CD4-positive, alpha-beta T cell treated with Interleukin-10 for 1 hour (primary cell): ENCODE measurements around the gene PDGFRB.

ENCODE experiments used
- DNase-seq: peaks from one replicate; pipeline ENCODE4 v3.0.0-alpha.2; 2020

PDGFRB gene

DNA sequence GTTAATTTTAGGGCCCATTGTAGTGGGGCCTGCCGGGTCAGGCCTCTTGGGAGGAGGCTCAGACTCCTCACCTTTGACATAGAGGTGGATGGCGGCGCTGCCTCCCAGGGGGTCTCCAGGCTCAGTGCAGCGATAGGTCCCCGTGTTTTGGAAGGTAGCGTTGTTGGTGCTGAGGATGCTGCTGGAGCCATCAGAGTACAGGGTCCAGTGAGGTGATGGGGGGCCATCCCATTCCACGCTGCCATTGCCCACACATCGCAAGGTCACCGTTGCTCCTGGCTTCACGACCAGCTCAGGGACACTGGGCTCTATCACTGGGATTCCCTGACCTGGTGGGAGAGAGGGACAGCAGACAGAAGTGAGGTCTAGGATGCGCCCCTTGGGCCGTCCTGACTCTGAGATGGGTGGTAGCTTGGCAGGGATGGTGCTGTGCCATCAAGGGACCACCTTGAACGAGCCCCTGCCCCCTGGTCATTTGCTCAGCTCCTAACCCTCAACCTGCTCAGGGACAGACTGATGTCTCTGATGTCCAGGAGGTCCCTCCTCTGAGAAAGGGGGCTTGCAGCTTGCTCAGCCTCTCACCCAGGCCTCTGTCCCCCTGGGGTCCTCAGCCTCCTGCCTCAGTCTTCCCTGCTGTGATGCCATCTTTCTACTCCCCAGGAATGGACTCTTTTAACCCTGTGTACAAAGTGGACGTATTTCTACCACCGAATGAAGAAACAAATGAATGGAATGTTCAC lies 74.8 kb downstream of the PDGFRB start:
- no peak for DNase-seq

DNA sequence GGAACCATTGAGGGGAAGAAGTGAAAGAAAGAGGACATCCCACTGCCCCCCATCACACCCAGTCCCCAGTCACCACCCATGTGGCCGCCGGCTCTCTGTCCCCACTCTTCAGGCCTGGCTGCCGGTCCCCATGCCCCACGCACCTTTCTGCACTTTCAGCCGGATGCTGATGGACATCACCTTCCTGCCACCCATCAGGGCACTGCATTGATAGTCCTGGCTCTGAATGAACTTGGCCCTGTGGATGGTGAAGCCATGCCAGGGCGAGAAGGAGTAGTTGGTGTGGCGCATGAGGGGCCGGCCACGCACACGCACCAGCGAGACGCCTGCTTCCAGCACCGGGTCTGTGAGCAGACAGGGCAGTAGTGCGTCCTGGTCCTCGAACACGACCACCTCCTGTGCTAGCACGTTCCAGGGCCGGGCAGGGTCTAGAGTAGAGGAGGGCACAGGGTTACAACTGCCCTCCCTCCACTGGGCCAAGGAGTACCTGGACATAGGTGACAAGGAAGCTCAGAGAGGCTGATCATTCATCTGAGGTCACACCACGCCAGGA lies 75.7 kb downstream of the PDGFRB start:
- no peak for DNase-seq

DNA sequence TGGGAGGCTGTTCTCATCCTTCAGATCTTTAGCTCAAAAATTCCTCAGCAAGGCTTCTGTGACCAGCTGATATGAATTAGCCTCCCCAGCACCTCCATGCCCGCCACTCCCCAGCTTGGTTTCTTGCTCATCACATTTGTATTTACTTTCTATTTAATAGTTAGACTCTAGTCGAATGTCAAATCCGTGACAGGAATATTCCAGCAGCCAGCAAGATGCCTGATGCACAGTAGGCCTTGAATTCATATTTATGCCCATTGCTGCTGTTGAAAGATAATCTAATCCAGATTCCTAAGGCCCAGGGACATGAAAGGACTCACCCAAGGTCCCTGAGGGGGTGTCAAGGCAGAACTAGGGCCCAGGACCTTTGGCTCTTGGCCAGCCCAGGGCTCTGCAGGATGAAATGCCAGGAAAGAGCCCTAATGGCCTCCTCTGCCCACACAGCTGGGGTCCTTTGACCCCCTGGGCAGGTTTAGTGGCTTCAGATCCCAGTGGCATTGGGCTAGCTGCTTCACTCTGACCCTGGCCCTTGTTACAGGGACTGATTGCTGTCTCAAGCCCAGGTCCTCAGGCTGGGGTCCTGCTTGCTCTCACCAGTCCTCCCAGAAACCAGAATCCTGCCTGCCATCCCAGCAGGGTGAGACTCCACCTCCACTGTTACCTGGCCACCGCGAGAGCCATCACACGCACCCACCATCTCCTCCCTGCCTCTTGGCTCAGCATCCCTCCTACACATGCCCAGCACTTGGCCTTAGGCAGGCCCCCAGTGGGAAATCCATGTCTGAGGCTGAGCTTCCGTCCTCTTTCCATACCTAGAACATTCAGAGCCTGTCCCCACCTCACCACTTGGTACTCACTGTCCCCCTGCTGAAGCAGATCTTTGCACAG lies 76.6 kb downstream of the PDGFRB start:
- DNase-seq, result no peak

DNA sequence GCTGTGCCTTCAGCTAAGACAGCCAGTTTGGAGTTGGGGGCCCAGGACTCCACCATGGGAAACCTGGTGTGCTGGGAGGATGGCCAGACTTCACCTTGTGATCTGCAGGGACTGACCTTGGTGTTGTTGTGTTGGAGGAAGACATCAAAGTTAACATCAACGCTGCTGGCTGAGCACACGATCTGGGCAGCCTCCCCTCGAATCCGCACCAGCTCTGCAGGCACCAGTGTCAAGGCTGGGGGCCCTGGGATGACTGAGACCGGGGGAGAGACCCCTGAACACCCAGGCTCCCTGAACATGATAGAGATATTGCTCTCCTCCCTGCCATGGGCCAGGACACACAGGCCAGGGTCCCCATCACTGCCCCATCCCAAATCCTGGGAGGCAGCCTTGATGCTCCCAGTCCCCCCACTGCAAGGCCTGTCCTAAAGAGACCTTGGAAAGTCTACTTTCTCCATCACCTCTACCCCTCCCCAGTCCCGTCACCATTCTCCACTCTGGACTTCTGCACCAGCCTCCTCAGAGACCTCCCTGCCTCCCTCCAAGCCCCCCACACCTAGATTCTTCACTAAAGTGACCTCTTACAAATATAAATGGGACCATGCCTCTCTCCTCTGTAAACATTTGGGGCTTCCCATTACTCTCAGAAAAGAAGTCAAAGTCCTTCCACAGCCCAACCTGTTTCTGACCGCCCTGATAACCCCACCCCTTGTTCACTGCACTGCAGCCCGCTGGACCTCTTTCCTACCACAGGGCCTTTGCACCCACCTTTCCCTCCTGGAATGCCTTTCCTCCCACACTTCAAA lies 77.4 kb downstream of the PDGFRB start:
- DNase-seq, result no peak

DNA sequence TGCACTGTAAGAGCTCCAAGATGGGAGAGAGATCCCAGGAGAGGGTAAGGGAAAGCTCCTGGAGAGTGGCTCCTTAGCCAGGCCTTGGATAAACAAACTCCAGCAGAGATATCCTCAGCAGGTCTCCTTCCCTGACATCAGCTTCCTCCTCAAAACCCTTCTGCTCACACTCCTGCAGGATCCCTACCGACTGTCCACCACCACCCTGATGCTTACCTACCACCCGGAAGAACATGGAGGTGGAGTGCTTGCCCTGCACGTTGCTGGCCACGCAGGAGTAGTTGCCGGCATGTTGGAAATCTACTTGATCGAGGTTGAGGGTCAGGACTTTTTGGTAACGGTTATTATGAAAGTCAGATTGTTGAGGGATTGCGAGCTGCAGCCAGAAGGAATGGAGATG lies 78.6 kb downstream of the PDGFRB start:
- DNase-seq, result no peak

DNA sequence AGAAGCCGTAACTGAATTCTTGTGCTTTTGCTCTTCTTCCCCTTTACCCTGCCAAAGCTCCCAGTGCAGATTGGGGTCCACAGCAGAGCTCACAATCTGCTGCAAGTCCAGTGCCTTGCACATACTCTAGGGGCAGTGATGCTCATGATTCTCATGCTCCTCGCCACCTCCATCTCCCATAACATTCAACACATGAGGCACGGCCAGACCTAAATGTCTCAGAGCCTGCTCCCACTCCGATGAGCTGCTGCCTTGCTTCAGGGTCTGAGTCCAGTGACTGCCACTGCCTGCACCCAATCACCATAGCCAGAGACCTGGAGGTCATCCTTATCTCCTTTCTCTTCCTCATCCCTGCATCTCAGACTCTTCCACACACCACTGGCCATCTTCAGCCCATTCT lies 79.8 kb downstream of the PDGFRB start:
- no peak for DNase-seq

DNA sequence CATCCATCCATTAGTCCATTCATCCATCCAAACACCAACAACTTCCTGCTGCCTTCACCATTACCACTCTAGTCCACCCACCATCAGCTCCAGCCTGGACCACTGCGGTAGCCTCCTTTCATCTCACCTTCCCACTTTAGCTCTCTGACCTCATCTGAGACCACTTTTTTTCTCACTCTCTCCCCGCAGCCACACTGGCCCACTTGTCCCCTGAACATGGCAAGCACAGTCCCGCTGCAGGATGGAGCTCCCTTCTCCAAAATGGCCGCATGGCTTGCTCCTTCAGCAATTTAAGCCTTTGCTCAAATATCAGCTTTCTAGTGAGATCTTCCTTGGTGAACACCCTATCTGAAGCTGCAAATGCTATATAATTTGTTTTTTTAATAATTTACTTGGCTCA lies 80.4 kb downstream of the PDGFRB start:
- no peak for DNase-seq

DNA sequence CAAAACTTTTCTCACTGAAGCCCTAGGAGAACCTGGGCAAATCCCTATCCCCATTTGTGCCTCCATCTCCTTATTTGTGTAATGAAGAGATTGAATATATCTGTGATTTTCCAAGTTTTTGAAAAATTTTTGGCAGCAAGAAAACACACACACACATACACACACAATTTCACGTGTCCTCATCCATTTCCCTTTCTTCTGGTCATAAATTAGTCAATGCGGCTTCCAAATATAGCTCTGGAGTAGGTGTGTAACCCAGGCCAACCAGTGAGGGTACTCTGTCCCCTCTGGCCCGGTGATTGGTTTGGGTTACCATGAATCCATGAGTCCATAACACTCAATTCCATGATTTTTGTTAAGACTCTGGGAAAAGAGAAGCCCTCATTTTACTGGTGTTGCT lies 82.0 kb downstream of the PDGFRB start:
- no peak for DNase-seq

DNA sequence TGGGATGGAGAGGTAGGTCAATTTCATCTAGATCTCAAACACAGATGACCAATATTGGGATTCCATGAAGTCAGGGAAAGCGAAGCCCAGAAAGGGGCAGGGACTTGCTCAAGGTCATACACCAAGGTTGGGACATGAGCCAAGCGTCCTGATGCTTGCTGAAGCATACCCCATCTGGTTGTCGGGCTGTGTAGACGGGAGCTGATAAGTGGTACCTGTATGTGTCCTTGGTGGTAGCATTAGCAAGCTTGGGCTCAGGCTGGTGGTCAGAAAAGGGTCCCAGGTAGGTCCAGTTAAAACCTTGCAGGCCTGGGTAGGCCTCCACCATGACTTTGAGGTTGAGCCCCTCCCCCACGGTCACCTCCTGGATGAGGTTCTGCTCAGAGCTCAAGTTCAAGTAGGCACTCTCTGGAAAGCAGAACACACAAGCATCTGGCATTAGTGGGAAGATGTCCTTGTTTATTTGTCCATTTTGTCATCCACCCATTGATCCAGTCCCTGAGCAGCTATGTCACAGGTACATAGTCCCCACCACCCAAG lies 82.5 kb downstream of the PDGFRB start:
- DNase-seq, result no peak

DNA sequence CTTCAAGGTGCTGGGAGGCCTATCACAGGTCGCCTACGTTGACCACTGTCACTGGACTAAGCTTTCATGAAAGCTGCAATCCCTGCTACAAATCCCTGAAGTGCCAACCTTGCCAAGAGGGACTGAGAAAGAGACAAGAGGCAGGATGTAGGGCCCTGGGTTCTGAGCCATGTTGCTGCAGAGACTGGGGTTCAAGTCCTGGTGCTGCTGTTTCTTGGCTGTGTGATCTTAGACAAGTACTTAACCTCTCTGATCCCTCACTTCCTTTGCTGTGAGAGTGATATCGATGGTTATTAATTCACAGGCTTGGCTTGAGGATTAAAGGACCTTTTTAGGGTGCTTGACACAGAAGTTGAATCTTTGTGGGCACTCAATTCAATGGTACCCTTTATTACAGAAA lies 84.8 kb downstream of the PDGFRB start:
- no peak for DNase-seq

DNA sequence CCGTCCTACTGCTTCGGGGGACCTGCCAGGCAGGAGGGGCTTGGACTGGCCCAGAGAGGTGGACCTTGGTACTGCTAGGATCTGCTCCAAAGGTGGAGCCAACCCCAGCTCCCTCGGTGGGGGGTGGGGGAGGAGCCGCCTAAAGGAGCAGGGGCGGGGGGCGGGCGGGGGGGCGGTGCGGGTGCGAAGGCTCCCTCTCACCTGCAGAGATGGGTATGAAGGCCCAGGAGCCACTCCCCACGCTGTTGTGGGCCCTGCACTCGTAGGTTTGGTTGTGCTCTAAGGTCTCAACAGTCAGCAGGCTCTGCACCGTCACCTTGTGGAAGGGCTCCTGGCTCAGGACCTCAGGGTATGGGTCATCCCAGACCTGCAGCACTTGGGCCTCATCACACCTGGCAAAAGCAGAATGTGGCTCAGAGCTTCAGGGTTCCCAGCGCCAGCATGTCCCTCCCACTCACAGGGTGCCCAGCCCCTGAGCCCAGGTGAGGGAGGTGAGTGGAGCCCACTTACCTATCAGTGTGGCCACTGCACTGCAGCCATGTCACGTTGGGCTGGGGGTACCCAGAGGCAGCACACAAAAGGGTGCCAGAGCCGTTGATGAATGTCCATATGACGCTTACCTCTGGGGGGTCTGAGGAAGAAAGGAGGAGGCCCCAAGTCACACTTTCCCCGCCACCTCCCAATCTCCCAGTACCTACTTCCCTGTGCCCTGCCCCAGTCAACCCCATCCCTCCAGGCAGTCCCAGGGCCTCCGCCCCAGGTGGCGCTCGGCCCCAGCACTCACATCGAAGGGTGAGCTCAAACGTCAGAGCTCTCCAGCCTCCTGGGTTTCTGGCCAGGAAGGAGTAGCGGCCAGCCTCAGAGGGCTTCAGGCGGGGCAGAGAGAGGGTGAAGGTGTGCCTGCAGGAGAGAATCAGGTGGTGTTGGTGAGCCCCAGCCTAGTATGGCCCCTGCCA lies 85.7 kb downstream of the PDGFRB start:
- no peak for DNase-seq

DNA sequence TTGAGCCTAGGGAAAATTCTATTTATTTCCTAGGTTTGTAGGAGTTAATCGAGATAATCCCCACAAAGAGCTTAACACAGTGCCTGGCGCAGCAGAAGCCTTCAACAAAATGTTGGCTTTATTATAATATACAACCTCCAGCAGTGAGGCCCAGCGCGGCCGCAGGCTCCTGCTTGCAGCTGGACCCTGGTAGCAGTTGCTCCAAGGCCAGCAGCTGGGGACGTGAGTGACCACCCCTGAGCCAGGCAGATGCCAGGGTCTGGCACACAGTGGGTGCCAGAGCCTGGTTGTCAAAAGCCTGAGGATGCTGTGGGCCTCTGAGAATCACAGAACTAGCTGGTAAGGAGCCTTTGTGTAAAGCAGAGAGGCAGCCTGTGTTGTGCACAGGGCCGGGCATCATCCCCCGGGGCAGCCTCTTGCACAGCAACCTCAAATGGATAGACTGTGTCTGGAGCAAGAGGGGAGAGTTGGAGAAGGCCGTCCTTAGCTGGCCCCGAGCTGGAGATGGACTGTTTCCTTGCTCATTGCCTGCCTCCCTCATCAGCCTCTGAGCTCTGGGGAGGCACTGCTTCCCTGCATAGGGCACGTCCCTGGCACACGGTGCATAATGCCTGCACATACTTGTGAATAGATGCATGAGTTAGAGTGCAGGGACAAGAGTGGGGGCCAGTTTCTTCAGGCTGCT lies 86.5 kb downstream of the PDGFRB start:
- no peak for DNase-seq

DNA sequence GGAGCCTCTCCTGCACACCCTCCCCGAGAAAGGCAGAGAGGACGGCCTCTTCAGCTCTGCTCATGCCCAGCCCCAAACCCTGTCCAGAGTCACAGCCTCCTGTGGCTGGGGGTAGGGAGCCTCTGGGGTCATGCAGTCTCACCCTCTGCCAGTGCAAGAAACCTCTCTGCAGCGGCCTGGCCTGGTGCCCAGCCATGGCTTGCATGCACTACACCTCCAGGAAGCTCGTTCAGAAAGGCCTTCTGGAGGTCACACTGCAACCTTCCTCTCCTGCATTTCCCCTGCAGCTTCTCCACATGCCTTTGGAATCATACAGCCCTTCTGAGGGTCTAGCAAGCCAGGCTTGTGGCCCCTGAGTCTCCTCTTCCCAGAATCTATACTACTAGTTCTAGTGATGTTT lies 87.2 kb downstream of the PDGFRB start:
- no peak for DNase-seq

DNA sequence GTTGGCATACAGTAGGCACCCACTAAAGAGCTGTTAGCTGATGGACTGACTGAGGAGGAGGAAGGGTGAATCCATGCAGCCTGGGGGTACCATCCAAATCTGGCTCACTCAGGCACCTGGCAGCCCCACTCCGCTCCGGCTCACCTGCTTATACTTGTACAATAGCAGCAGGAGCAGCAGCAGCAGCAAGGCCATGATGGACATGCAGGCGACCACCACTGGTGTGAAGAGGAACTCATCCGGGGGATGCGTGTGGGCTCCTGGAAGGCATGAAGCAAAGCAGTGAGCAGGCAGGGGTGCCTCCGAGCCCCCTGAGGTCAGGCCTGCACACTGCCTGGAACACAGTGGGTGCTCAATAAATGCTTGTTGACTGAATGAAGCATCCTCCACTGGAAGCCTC lies 87.6 kb downstream of the PDGFRB start:
- no peak for DNase-seq

DNA sequence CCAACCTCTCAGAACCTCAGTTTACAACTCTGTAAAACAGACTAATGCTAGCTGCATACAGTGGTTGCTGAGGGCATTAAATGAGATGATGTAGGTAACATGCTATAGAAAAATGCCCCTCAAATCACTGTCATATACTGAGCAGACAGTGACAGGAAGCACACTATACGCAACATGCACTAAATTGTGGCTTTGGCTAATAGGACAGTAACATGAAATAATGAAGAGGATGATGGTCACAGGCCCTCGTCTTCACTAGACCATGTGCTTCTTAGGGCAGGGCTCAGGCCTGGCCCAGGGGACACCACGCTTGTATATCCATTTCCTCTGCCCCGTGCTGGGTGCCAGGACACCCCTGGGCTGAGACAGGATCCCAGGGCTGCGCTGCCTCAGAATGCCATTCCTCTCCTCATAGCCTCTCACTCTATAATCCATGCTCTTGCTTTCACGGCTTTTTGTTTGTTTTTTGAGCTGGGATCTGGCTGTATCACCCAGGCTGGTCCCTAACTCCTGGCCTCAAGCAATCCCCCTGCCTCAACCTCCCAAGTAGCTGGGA lies 88.2 kb downstream of the PDGFRB start:
- DNase-seq, result no peak

DNA sequence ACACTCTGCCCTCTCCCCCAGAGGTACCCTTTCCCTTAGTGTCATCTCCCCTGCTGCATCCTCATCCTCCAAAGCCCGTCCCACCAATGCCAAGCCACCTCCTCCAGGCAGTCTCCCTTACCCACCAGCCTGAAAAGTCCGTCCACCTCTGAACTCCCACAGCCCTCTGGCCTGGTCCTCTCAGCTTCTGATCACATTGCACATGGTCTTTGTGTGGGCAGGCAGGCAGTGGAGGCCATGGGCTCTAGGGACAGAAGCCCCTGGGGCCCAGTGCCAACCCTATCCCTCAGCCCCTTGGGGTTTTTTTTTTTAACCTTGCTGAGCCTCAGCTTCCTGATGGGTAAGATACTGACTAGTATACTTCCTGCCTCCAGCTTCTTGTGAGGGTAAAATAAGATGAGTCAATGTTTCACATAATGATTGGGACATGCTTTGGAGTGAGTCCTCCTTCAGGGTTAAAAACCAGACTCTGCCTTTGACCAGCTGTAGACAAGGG lies 88.7 kb downstream of the PDGFRB start:
- DNase-seq, result no peak

DNA sequence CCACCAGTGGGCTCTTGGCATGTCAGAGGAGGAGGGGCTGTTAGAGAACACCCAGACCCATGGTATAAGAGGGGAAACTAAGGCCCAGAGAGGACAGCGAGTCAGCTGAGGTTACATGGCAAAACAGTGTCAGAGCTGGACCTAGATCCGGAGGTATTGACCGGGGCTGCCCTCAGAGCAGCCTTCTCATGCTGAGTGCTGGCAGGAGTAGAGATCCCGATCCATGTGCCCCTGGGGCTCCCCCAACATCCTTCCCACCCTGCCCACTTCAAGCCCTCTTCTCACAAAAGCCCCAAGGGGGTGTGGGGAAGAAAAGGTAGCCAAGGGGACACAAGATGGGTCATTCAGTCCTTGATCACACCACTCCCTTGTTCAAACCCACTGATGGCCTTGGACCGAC lies 89.2 kb downstream of the PDGFRB start:
- no peak for DNase-seq

DNA sequence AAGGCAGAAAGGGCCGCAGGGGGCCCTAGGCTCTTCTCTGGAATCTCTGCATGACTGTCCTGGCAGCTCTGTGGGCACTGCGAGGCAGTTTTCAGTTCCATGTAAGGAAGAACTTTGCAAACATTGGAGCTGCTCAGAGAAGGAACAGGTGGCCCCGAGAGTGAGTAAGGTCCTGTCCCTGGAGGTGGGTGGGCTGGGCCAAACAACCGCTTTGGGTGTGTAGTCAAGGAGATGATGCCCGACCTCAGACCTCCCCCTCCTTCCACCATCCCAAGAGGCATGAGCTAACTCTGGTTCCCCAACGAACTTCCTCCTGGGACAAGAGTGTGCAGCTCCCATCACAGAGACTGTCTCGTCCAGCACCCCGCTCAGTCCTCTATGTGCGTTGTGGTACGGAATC lies 89.8 kb downstream of the PDGFRB start:
- no peak for DNase-seq

DNA sequence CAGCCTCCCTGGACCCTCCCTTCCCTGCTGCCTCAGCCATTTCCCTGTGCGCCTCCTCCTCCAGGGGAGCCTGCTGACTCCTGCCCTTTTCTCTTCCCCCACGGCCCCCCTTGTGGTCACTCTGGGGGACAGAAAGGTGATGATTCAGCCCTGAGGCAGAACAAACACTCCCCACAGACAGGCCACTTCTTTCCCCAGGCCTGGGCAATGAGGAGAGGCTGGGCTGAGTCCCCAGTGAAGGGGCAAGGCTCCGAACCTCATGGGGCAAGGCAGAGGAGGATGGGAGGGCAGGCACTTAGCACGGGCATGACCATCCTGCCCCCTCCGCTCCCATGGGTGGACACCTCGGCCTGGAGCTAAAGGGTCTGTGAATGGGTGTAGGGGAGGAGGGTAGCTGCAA lies 90.3 kb downstream of the PDGFRB start:
- no peak for DNase-seq

DNA sequence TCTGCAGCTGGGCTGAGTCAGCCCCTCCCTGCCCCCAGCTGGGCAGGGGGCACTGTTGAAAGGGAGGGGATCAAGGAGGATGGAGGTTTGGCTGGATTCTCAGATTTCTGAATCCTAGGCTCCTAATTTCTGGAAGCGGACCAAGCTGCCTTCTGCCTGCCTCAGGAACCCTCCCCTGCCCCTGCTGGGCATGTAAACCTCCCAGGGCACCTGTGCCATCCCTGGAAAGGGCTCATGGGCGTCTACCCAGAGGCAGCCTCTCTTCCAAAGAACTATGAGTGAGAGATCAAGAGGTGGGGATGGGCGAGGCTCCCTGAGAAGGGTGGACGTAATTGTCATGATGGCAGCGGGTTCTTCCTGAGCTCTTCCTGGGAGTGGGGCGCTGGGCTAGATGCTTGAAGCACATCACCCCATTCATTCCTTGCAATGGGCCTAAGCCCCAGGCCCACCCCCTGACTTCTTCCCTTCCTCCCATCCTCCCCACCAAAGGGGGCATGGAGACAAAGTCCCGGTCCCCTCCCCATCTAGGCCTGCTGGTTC lies 90.9 kb downstream of the PDGFRB start:
- DNase-seq, result no peak
